H1 (cell line): ENCODE measurements around the gene RPL18. TPM values are rescaled to one million over a fixed set of nuclear protein-coding genes. Genes with fewer than 3 reads are reported as not detected.

Experiments used
- CTCF ChIA-PET: fragments of 300-600 bp; sonication (Branson Sonifier 250); formaldehyde crosslinking; loops from one replicate; lab custom pipeline; 2021; ENCODE audit not compliant: partially characterized antibody; lab: Charles Lee
- POLR2A ChIA-PET: fragments of 300-600 bp; sonication (Branson Sonifier 250); formaldehyde crosslinking; loops from one replicate; lab custom pipeline; 2021; ENCODE audit warnings: inconsistent platforms; ENCODE audit not compliant: partially characterized antibody; lab: Charles Lee
- DNase-seq, 2 experiments: peaks; one replicate each; pipeline versions ENCODE4 v3.0.0 to v3.0.0-alpha.2; 2010 to 2022; ENCODE audit warnings: low spot score in 2 of 2, low read depth in 1 of 2, mixed read lengths in 1 of 2
- FAIRE-seq: peaks from 2 replicates; lab custom pipeline; 2011; peaks lifted over from hg19 to GRCh38; lab: Jason Lieb, UNC
- H2AFZ ChIP-seq: 2 replicates; pipeline ENCODE4 v1.8.1; 2012; ENCODE audit warnings: low read length, inconsistent platforms
- H2AK5ac ChIP-seq: 2 replicates; pipeline ENCODE4 v1.6.1; 2013; ENCODE audit warnings: low read depth, low read length
- H2BK120ac ChIP-seq: replicated peaks from 2 replicates; pipeline ENCODE3; 2013; ENCODE audit warnings: low read depth, low read length, inconsistent platforms
- H2BK12ac ChIP-seq: 2 replicates; pipeline ENCODE4 v1.6.1; 2013; ENCODE audit warnings: low read depth, low read length
- H2BK15ac ChIP-seq: 2 replicates; pipeline ENCODE4 v1.6.1; 2013; ENCODE audit warnings: low read length
- H2BK20ac ChIP-seq: 2 replicates; pipeline ENCODE4 v1.6.1; 2013; ENCODE audit warnings: low read length
- H2BK5ac ChIP-seq: 2 replicates; pipeline ENCODE4 v1.6.1; 2013; ENCODE audit warnings: low read depth, low read length
- H3K14ac ChIP-seq: 2 replicates; pipeline ENCODE4 v1.6.1; 2013; ENCODE audit warnings: inconsistent platforms; ENCODE audit not compliant: insufficient read length
- H3K18ac ChIP-seq: 2 replicates; pipeline ENCODE4 v1.6.1; 2013; ENCODE audit warnings: low read length; ENCODE audit errors: extremely low read depth
- H3K23ac ChIP-seq: 2 replicates; pipeline ENCODE4 v1.6.1; 2013; ENCODE audit warnings: inconsistent platforms; ENCODE audit not compliant: insufficient read length
- H3K23me2 ChIP-seq: 2 replicates; pipeline ENCODE4 v1.6.1; 2013; ENCODE audit warnings: low read depth, low read length
- H3K27ac ChIP-seq: 2 replicates; pipeline ENCODE4 v1.6.1; 2011; ENCODE audit warnings: low read depth, low read length, inconsistent platforms
- H3K27me3 ChIP-seq, 4 experiments: replicated peaks in 1 of 4; 1 replicate in 1 of 4; 2 replicates in 3 of 4; pipeline versions ENCODE4 v1.6.1 to v1.8.1; 2011 to 2013; ENCODE audit warnings: low read length in 3 of 4, mild to moderate bottlenecking in 3 of 4, inconsistent platforms in 2 of 4, mixed read lengths in 2 of 4, moderate library complexity in 1 of 4; ENCODE audit not compliant: control insufficient read depth in 3 of 4, insufficient read depth in 3 of 4; ENCODE audit errors: extremely low read depth in 1 of 4
- H3K36me3 ChIP-seq, 4 experiments: 2 replicates each; pipeline versions ENCODE4 v1.6.1 to v1.8.1; 2011 to 2013; ENCODE audit warnings: mild to moderate bottlenecking in 4 of 4, low read length in 3 of 4, moderate library complexity in 2 of 4, control low read depth in 1 of 4, inconsistent platforms in 1 of 4; ENCODE audit not compliant: insufficient read depth in 4 of 4, control insufficient read depth in 2 of 4
- H3K4ac ChIP-seq: replicated peaks from 2 replicates; pipeline ENCODE3; 2013; ENCODE audit warnings: low read length, low read depth, mixed read lengths, inconsistent platforms; ENCODE audit not compliant: insufficient read length
- H3K4me1 ChIP-seq, 4 experiments: replicated peaks in 1 of 4; 1 replicate in 1 of 4; 2 replicates in 3 of 4; pipeline versions ENCODE4 v1.6.1 to v1.8.1; 2011 to 2013; ENCODE audit warnings: low read length in 3 of 4, inconsistent platforms in 2 of 4, mixed read lengths in 1 of 4; ENCODE audit not compliant: insufficient read depth in 4 of 4, control insufficient read depth in 3 of 4
- H3K4me2 ChIP-seq, 2 experiments: 2 replicates each; pipeline versions ENCODE4 v1.6.1 to v1.8.1; 2011 to 2013; ENCODE audit warnings: low read depth in 2 of 2, low read length in 2 of 2, control low read depth in 1 of 2, inconsistent platforms in 1 of 2, mild to moderate bottlenecking in 1 of 2; ENCODE audit not compliant: insufficient read depth in 1 of 2
- H3K4me3 ChIP-seq, 4 experiments: fragments of 200-600, 300-600 bp in 1 of 4; sonication (generic), shearing (Covaris generic), sonication (Bioruptor Twin) in 1 of 4; 2 replicates each; pipeline versions ENCODE4 v1.5.1 to v1.8.1; 2011 to 2016; ENCODE audit warnings: low read length in 4 of 4, low read depth in 3 of 4, control low read depth in 2 of 4, inconsistent platforms in 2 of 4, mild to moderate bottlenecking in 2 of 4, mixed read lengths in 1 of 4, moderate library complexity in 1 of 4; ENCODE audit not compliant: insufficient read depth in 2 of 4; ENCODE audit errors: extremely low read depth in 1 of 4
- H3K56ac ChIP-seq: replicated peaks from 2 replicates; pipeline ENCODE3; 2013; ENCODE audit warnings: low read depth, mild to moderate bottlenecking, mixed read lengths, low read length, inconsistent platforms; ENCODE audit not compliant: insufficient read length
- H3K79me1 ChIP-seq: 2 replicates; pipeline ENCODE4 v1.6.1; 2013; ENCODE audit warnings: low read depth, low read length, control low read depth
- H3K79me2 ChIP-seq, 2 experiments: 2 replicates each; pipeline versions ENCODE4 v1.6.1 to v1.8.1; 2012 to 2013; ENCODE audit warnings: low read length in 2 of 2, mild to moderate bottlenecking in 2 of 2, inconsistent platforms in 1 of 2; ENCODE audit not compliant: insufficient read depth in 2 of 2, control insufficient read depth in 1 of 2
- H3K9ac ChIP-seq, 4 experiments: replicated peaks in 1 of 4; 1 replicate in 1 of 4; 2 replicates in 3 of 4; pipeline versions ENCODE4 v1.6.1 to v1.8.1; 2011 to 2013; ENCODE audit warnings: low read depth in 3 of 4, low read length in 3 of 4, control low read depth in 2 of 4, mild to moderate bottlenecking in 2 of 4, moderate library complexity in 2 of 4, inconsistent platforms in 1 of 4; ENCODE audit errors: extremely low read depth in 1 of 4
- H3K9me3 ChIP-seq, 2 experiments: 2 replicates each; pipeline versions ENCODE4 v1.6.1 to v1.8.1; 2012 to 2013; ENCODE audit warnings: mild to moderate bottlenecking in 2 of 2, moderate library complexity in 2 of 2, control low read depth in 1 of 2, inconsistent platforms in 1 of 2, low read depth in 1 of 2, low read length in 1 of 2, mixed read lengths in 1 of 2; ENCODE audit not compliant: insufficient read depth in 2 of 2
- H4K20me1 ChIP-seq, 2 experiments: replicated peaks in 1 of 2; 2 replicates each; pipeline versions ENCODE3 to v1.8.1; 2011 to 2013; ENCODE audit warnings: inconsistent platforms in 2 of 2, low read length in 2 of 2, mild to moderate bottlenecking in 1 of 2; ENCODE audit not compliant: insufficient read depth in 2 of 2, control insufficient read depth in 1 of 2
- H4K5ac ChIP-seq: 2 replicates; pipeline ENCODE4 v1.6.1; 2013; ENCODE audit warnings: low read length, low read depth, mixed read lengths, inconsistent platforms; ENCODE audit not compliant: insufficient read length
- H4K8ac ChIP-seq: 2 replicates; pipeline ENCODE4 v1.8.0; 2013; ENCODE audit warnings: mild to moderate bottlenecking, moderate library complexity, low read length, inconsistent platforms; ENCODE audit not compliant: insufficient read depth; ENCODE audit errors: extremely low read depth
- H4K91ac ChIP-seq: replicated peaks from 2 replicates; pipeline ENCODE3; 2013; ENCODE audit warnings: low read length, mixed read lengths, inconsistent platforms; ENCODE audit not compliant: insufficient read length
- ATF2 ChIP-seq: IDR thresholded peaks from 2 replicates; pipeline ENCODE4 v1.6.1; 2012; ENCODE audit warnings: low read length, inconsistent platforms
- RBBP5 ChIP-seq: IDR thresholded peaks from 2 replicates; pipeline ENCODE4 v1.7.1; 2012; ENCODE audit warnings: low read depth, mild to moderate bottlenecking, inconsistent platforms, low read length, moderate library complexity, borderline replicate concordance
- WGBS, 2 experiments: shearing (Covaris generic) in 1 of 2; methylation state at CpG; one replicate each; pipeline versions ENCODE4 v1.1.6 to v1.1.7; 2013 to 2015; ENCODE audit warnings: low lambda C conversion rate in 2 of 2, mixed read lengths in 2 of 2, inconsistent platforms in 1 of 2, low coverage in 1 of 2, missing lambda C conversion rate in 1 of 2; ENCODE audit not compliant: insufficient replicate concordance in 2 of 2, insufficient coverage in 1 of 2, insufficient read length in 1 of 2; ENCODE audit errors: extremely low coverage in 1 of 2, missing lambda C conversion rate in 1 of 2; 5-methylcytosine and 5-hydroxymethylcytosine counted together
- polyA plus RNA-seq, 7 experiments: library from polyadenylated mRNA; depleted of rRNA in 3 of 7; stranded (reverse) in 5 of 7; unstranded in 2 of 7; fragments of >200 nt in 5 of 7; fragments of 200-250 nt in 2 of 7; gene quantifications; 1 replicate in 5 of 7; 2 replicates in 1 of 7; 4 replicates in 1 of 7; pipeline versions ENCODE4 v1.2.1 to v1.2.3, GENCODE V29; 2011 to 2013; ENCODE audit warnings: missing spikeins in 2 of 7, mixed read lengths in 2 of 7
- total RNA-seq: library from RNA; stranded (reverse); fragmentation: NEBNext Ultra II Directional; extraction: Animal tissue kit (Norgen Biotek cat#: 25700); gene quantifications from 2 replicates; pipeline ENCODE4 v1.2.1, GENCODE V29; 2021

Gene RPL18
- total and polyA plus RNA-seq, 2 of the 8 experiments (the other 6 are each of a cell fraction or from before 2014, with no cell fraction given) = 1,669 to 2,789 TPM

GRCh38 chr19:48639483-48640375, 20.8 kb upstream of the RPL18 start:
- no peaks in the 10 kb centered on the region for H3K79me1 ChIP-seq
- TF ChIP-seq RBBP5 (no peak), ATF2 (no peak)
- TF ChIP-seq, all 59 proteins: peak for 0
- peaks cover 0 to 2% (median 0%) of the 10 kb centered on the region in 4 experiments; a peak in 2 of 7 replicates for H3K27me3 ChIP-seq
- 0 out of 2 replicates have a peak overlapping the region, but pooled peaks have one; percentile 33 for H2AK5ac ChIP-seq
- DNase-seq = no peak
- H2AFZ ChIP-seq = no peak overlapping the region
- H3K56ac ChIP-seq = peak overlapping the region; percentile 9
- H2BK120ac ChIP-seq = peak overlapping the region; percentile 5
- peaks cover 5 to 27% (median 16%) of the 10 kb centered on the region in 4 experiments for H3K4me1 ChIP-seq
- H3K23ac ChIP-seq = no peak overlapping the region
- H3K9ac ChIP-seq = no peak overlapping the region
- 0 out of 2 replicates have a peak overlapping the region, but pooled peaks have one; percentile 3 for H3K27ac ChIP-seq
- WGBS, 2 experiments = 84% methylated on average over 23 of the region's 33 CpGs; no CpG with 5 or more reads in 1 of the 2 experiments
- peak overlapping the region; percentile 76 for H4K8ac ChIP-seq
- POLR2A ChIA-PET = interaction anchor here (0.8 to 5.6 kb wide), 5 partner anchors 9 to 99 kb away, joined by 3 to 28 read pairs (median 4); partner anchors contain the start of genes FUT2, RPL18 and SPHK2
- no peak overlapping the region; a peak in 1 of 8 replicates for H3K4me3 ChIP-seq
- H2BK12ac ChIP-seq = peak overlapping the region; percentile 97
- peak overlapping the region; percentile 20; the same call in 1 of the 2 replicates for H2BK5ac ChIP-seq
- no peak for FAIRE-seq
- peaks cover 0 to 11% of the 10 kb centered on the region in 2 experiments; a peak in 2 of 4 replicates for H3K79me2 ChIP-seq
- H3K4ac ChIP-seq = peak overlapping the region; percentile 63
- no peaks in the 10 kb centered on the region for H3K36me3 ChIP-seq
- H3K18ac ChIP-seq = peak overlapping the region; percentile 65
- no peaks in the 10 kb centered on the region for H3K9me3 ChIP-seq
- CTCF ChIA-PET = interaction anchor here (0.6 to 1.5 kb wide), 6 partner anchors 9 to 203 kb away, joined by 3 to 4 read pairs (median 3); no protein-coding TSS in a partner anchor
- H3K4me2 ChIP-seq = peak overlapping the region in 1 of 2 experiments; percentile 94; a peak in 2 of 4 replicates
- H4K5ac ChIP-seq = peak overlapping the region; percentile 11
- H3K23me2 ChIP-seq = peaks cover 23% of the 10 kb centered on the region
- peak overlapping the region; percentile 87 for H4K91ac ChIP-seq
- H4K20me1 ChIP-seq = no peaks in the 10 kb centered on the region
- no peak overlapping the region for H2BK15ac ChIP-seq
- H2BK20ac ChIP-seq = peak overlapping the region; percentile 74; the same call in 1 of the 2 replicates
- no peak overlapping the region for H3K14ac ChIP-seq
